ENCODE data around the gene PIWIL4.

Gene PIWIL4

GRCh38 chr11:94666792-94667721, 99.9 kb downstream of the PIWIL4 start:
- DNase-seq = no peak

- DNase-seq = no peak
Observed at GRCh38 chr11:94668212-94668793, 101.1 kb downstream of the PIWIL4 start.

GRCh38 chr11:94669023-94669422, 101.9 kb downstream of the PIWIL4 start:
- DNase-seq = no peak

Measured in CD4-positive, alpha-beta T cell treated with Interleukin-10 for 1 hour (primary cell).